Esophagus muscularis mucosa (tissue), 4 donors: ENCODE results near the gene UGT1A10. TPM values are rescaled to one million over a fixed set of nuclear protein-coding genes. Genes with fewer than 3 reads are reported as not detected.
A peak's percentile ranks its signal among the peaks of the same experiment; 100 is the strongest.

Experiments
- DNase-seq: peaks from one replicate; pipeline ENCODE4 v3.0.0-alpha.2; 2017; ENCODE audit errors: extremely low spot score
- H3K27ac ChIP-seq, 4 donors: fragments of 200-600 bp; sonication (generic); replicated peaks in 1 of 4; 1 replicate in 3 of 4; 2 replicates in 1 of 4; pipeline ENCODE4 v1.5.1; 2016 to 2019; ENCODE audit warnings: mild to moderate bottlenecking in 1 of 4
- H3K27me3 ChIP-seq, 4 donors: fragments of 200-600 bp; sonication (generic); one replicate each; pipeline versions ENCODE4 v1.5.1 to v1.6.0; 2016 to 2019
- H3K36me3 ChIP-seq, 4 donors: fragments of 200-600 bp; sonication (generic); one replicate each; pipeline ENCODE4 v1.5.1; 2016 to 2019
- H3K4me1 ChIP-seq, 4 donors: fragments of 200-600 bp; sonication (generic); one replicate each; pipeline ENCODE4 v1.5.1; 2016 to 2019
- H3K4me3 ChIP-seq, 4 donors: fragments of 200-600 bp; sonication (generic); 1 replicate in 2 of 4; 2 replicates in 2 of 4; pipeline ENCODE4 v1.5.1; 2016 to 2019; ENCODE audit warnings: mild to moderate bottlenecking in 4 of 4, moderate library complexity in 1 of 4
- H3K9me3 ChIP-seq, 4 donors: fragments of 200-600 bp; sonication (generic); 1 replicate in 3 of 4; 2 replicates in 1 of 4; pipeline ENCODE4 v1.5.1; 2016 to 2019
- EP300 ChIP-seq: sonication (generic); formaldehyde crosslinking; IDR thresholded peaks from one replicate; pipeline ENCODE4 v1.6.1; 2017; ENCODE audit warnings: antibody characterized with exemption
- POLR2A ChIP-seq: fragments of 450-650 bp; IDR thresholded peaks from one replicate; pipeline ENCODE4 v1.6.1; 2017; ENCODE audit warnings: antibody characterized with exemption, moderate library complexity, mild to moderate bottlenecking, low read depth
- POLR2AphosphoS5 ChIP-seq, 2 donors: sonication (generic); formaldehyde crosslinking; IDR thresholded peaks; one replicate each; pipeline ENCODE4 v1.6.1; 2017; ENCODE audit warnings: antibody characterized with exemption in 2 of 2
- WGBS: methylation state at CpG from one replicate; pipeline ENCODE4 v1.1.5; 2018; 5-methylcytosine and 5-hydroxymethylcytosine counted together
- intact Hi-C: fragments of 100-400 bp; cut with DNase I; formaldehyde crosslinking; loops from one replicate; pipeline ENCODE4 v1.15.1; 2023
- total RNA-seq, 4 donors: library from RNA; depleted of rRNA; stranded (reverse); fragments of >200 nt; gene quantifications; one replicate each; pipeline versions ENCODE4 v1.1.0 to v1.2.1, GENCODE V29; 2016
- TF ChIP-seq, protein P1 (sequence below), 3 experiments: fragments of 200-600 bp in 2 of 3; fragments of 450-650 bp in 1 of 3; sonication (generic) in 2 of 3; IDR thresholded peaks; one replicate each; pipeline ENCODE4 v1.5.1; 2017 to 2019; ENCODE audit warnings: antibody characterized with exemption in 3 of 3, mild to moderate bottlenecking in 2 of 3, moderate library complexity in 1 of 3

UGT1A10 gene
- total RNA-seq, 4 donors from 2014 or later, result not detected

- Histone ChIP-seq H3K36me3 (no peaks in the 10 kb centered on the region), H3K27me3 (peaks cover 0 to 6% (median 0%) of the 10 kb centered on the region in 4 donors), H3K27ac (no peak overlapping the region), H3K4me1 (no peaks in the 10 kb centered on the region), H3K4me3 (no peak overlapping the region), H3K9me3 (peaks cover 0 to 6% (median 3%) of the 10 kb centered on the region in 4 donors)
- TF ChIP-seq POLR2A (no peak), EP300 (no peak), POLR2AphosphoS5 (IDR thresholded peaks at IDR 0.05) (no peak)
- TF ChIP-seq, protein P1, sequence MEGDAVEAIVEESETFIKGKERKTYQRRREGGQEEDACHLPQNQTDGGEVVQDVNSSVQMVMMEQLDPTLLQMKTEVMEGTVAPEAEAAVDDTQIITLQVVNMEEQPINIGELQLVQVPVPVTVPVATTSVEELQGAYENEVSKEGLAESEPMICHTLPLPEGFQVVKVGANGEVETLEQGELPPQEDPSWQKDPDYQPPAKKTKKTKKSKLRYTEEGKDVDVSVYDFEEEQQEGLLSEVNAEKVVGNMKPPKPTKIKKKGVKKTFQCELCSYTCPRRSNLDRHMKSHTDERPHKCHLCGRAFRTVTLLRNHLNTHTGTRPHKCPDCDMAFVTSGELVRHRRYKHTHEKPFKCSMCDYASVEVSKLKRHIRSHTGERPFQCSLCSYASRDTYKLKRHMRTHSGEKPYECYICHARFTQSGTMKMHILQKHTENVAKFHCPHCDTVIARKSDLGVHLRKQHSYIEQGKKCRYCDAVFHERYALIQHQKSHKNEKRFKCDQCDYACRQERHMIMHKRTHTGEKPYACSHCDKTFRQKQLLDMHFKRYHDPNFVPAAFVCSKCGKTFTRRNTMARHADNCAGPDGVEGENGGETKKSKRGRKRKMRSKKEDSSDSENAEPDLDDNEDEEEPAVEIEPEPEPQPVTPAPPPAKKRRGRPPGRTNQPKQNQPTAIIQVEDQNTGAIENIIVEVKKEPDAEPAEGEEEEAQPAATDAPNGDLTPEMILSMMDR (IDR thresholded peaks at IDR 0.05), result no peak
- 90% methylated on average over 5 of the region's 5 CpGs for WGBS
- DNase-seq, result peak; percentile 53
- intact Hi-C loops, result no loop called here
These were observed 137.6 kb downstream of the UGT1A10 start for GRCh38 chr2:233773854-233774253.

DNA sequence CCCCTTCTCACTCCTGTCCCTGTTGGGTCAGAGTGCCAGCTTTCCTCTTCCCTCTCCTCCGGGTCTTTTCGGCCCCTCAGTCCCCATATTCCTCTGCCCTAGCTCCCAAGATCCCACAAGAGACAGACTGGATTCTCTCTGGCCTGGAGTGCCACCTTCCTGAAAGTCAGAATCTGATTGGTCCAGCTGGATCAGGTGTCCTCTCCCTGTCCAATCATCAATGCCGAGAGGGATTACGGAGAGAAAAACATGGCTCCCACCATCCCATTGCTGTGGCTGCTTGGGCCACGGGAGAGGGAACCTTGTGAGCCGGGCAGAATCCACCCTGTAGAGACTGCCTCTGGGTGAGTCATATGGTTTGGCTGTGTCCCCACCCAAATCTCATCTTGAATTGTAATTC is 139.2 kb downstream of the UGT1A10 start:
- no peak for DNase-seq
- H3K27me3 ChIP-seq, result no peaks in the 10 kb centered on the region
- no peak overlapping the region for H3K4me3 ChIP-seq
- peaks cover 0 to 10% (median 3%) of the 10 kb centered on the region in 4 donors for H3K9me3 ChIP-seq
- TF ChIP-seq POLR2A (no peak), POLR2AphosphoS5 (IDR thresholded peaks at IDR 0.05) (no peak), EP300 (no peak)
- TF ChIP-seq, protein P1 (IDR thresholded peaks at IDR 0.05), result no peak
- no peaks in the 10 kb centered on the region for H3K4me1 ChIP-seq
- 89% methylated on average over 6 of the region's 6 CpGs for WGBS
- no peaks in the 10 kb centered on the region for H3K36me3 ChIP-seq
- no peak overlapping the region for H3K27ac ChIP-seq
- intact Hi-C loops, result no loop called here

DNA sequence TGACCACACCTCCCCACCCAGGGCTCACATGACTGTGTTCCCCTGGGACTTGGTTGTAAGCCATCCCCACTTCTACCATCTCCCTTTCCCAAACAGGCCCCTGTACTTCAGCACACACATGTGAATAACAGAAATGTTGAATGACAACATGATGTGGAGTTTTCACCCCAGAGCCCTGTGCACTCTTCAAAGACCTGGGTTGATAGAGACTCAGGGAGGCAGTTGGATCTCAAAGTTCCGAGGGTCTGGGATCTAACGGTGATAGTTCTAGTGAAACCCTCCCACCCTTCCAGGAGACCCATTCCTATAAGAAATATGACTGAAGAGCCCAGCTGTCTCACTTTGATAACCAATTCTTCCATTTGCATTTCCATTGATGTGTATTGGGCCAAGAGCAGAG is 141.8 kb downstream of the UGT1A10 start, which contains the start of gene MROH2A:
Gene MROH2A, plus strand, starts transcription at position 301 of the 400 bp plus-strand sequence. CDS start 1,029 bp downstream, outside the sequence.
- Histone ChIP-seq H3K36me3 (no peaks in the 10 kb centered on the region), H3K4me1 (no peaks in the 10 kb centered on the region), H3K27ac (no peak within 1 kb of the TSS), H3K27me3 (no peaks in the 10 kb centered on the region), H3K9me3 (peaks cover 0 to 10% (median 3%) of the 10 kb centered on the region in 4 donors), H3K4me3 (no peak within 1 kb of the TSS)
- 88% methylated on average over 2 of the region's 2 CpGs for WGBS
- intact Hi-C loops, result no loop called here
- TF ChIP-seq POLR2AphosphoS5 (IDR thresholded peaks at IDR 0.05) (no peak), EP300 (no peak), POLR2A (no peak)
- TF ChIP-seq, protein P1 (IDR thresholded peaks at IDR 0.05), result no peak
- peak; percentile 53 for DNase-seq

- 100% methylated on average over 1 of the region's 4 CpGs for WGBS
- Histone ChIP-seq H3K4me3 (no peak overlapping the region), H3K36me3 (no peaks in the 10 kb centered on the region), H3K4me1 (no peaks in the 10 kb centered on the region), H3K27me3 (peaks cover 0 to 4% (median 0%) of the 10 kb centered on the region in 4 donors), H3K9me3 (peaks cover 0 to 10% (median 3%) of the 10 kb centered on the region in 4 donors), H3K27ac (no peak overlapping the region)
- intact Hi-C loops, result no loop called here
- TF ChIP-seq POLR2A (no peak), POLR2AphosphoS5 (IDR thresholded peaks at IDR 0.05) (no peak), EP300 (no peak)
- TF ChIP-seq, protein P1 (IDR thresholded peaks at IDR 0.05), result no peak
- DNase-seq, result peak; percentile 81
These were observed 143.5 kb downstream of the UGT1A10 start for GRCh38 chr2:233779722-233780121.

DNA sequence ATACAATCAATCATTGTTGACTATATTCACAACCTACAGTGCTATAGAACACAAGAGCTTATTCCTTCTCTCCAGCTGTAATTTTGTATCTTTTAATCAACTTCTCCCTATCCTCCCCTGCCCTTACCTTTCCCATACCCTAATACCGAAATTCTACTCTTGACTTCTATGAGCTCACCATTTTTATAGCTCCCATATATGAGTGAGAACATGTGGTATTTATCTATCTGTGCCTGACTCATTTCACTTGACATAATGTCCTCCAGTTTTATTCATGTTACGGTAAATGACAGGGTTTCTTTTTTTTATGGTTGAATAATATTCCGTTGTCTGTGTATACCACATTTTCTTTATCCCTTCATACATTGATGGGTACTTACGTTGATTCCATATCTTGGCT is 144.5 kb downstream of the UGT1A10 start:
- H3K36me3 ChIP-seq, result no peaks in the 10 kb centered on the region
- intact Hi-C loops, result no loop called here
- H3K27me3 ChIP-seq, result peaks cover 0 to 9% (median 0%) of the 10 kb centered on the region in 4 donors
- 90% methylated on average over 4 of the region's 4 CpGs for WGBS
- no peak overlapping the region for H3K27ac ChIP-seq
- H3K9me3 ChIP-seq, result peaks cover 0 to 10% (median under 1%) of the 10 kb centered on the region in 4 donors
- DNase-seq, result no peak
- H3K4me3 ChIP-seq, result no peak overlapping the region
- no peaks in the 10 kb centered on the region for H3K4me1 ChIP-seq
- TF ChIP-seq POLR2A (no peak), POLR2AphosphoS5 (IDR thresholded peaks at IDR 0.05) (no peak), EP300 (no peak)
- TF ChIP-seq, protein P1 (IDR thresholded peaks at IDR 0.05), result no peak
